Ishikawa (cell line): ENCODE data around the gene SETD7.

Experiments used
- CEBPB ChIP-seq: IDR thresholded peaks from 2 replicates; pipeline ENCODE4 v1.6.1; 2012
- CREB1 ChIP-seq: IDR thresholded peaks from 2 replicates; pipeline ENCODE4 v1.6.1; 2012; ENCODE audit warnings: low read depth
- EGR1 ChIP-seq: IDR thresholded peaks from 2 replicates; pipeline ENCODE4 v1.6.1; 2012
- EP300 ChIP-seq: IDR thresholded peaks from 2 replicates; pipeline ENCODE4 v1.6.1; 2012; ENCODE audit warnings: borderline replicate concordance
- FOXM1 ChIP-seq: IDR thresholded peaks from 2 replicates; pipeline ENCODE4 v1.6.1; 2012; ENCODE audit warnings: low read depth, borderline replicate concordance
- MAX ChIP-seq: IDR thresholded peaks from 2 replicates; pipeline ENCODE4 v1.6.1; 2012
- NFIC ChIP-seq: IDR thresholded peaks from 2 replicates; pipeline ENCODE4 v1.6.1; 2012
- RAD21 ChIP-seq: IDR thresholded peaks from 2 replicates; pipeline ENCODE4 v1.6.1; 2012; ENCODE audit warnings: low read depth
- REST ChIP-seq: IDR thresholded peaks from 2 replicates; pipeline ENCODE4 v1.6.1; 2012; ENCODE audit warnings: low read depth, mild to moderate bottlenecking
- TAF1 ChIP-seq: IDR thresholded peaks from 2 replicates; pipeline ENCODE4 v1.6.1; 2012; ENCODE audit warnings: low read depth, mild to moderate bottlenecking
- TCF12 ChIP-seq: IDR thresholded peaks from 2 replicates; pipeline ENCODE4 v1.6.1; 2012; ENCODE audit warnings: low read depth
- TEAD4 ChIP-seq: IDR thresholded peaks from 2 replicates; pipeline ENCODE4 v1.6.1; 2012
- USF1 ChIP-seq: IDR thresholded peaks from 2 replicates; pipeline ENCODE4 v1.6.1; 2012
- YY1 ChIP-seq: IDR thresholded peaks from 2 replicates; pipeline ENCODE4 v1.6.1; 2012; ENCODE audit warnings: low read depth
- ZBTB7A ChIP-seq: IDR thresholded peaks from 2 replicates; pipeline ENCODE4 v1.6.1; 2012; ENCODE audit warnings: low read depth

SETD7 gene

GRCh38 chr4:139554893-139555704 lies 920 bp downstream of the SETD7 start:
- TF ChIP-seq YY1 (no peak), EGR1 (no peak), USF1 (peak; percentile 62), REST (no peak), FOXM1 (no peak), ZBTB7A (peak; percentile 38; the same call in 1 of the 2 replicates), TEAD4 (peak; percentile 72), NFIC (peak; percentile 68; the same call in 1 of the 2 replicates), TCF12 (peak; percentile 30; the same call in 1 of the 2 replicates), RAD21 (no peak), CREB1 (no peak), EP300 (no peak), TAF1 (no peak), MAX (peak; percentile 91), CEBPB (no peak)

GRCh38 chr4:139554642-139554892 lies 1.5 kb downstream of the SETD7 start:
- TF ChIP-seq EGR1 (no peak), CEBPB (no peak), FOXM1 (no peak), EP300 (no peak), YY1 (no peak), NFIC (no peak), ZBTB7A (no peak), REST (no peak), MAX (no peak), CREB1 (no peak), TCF12 (no peak), TEAD4 (no peak), RAD21 (no peak), TAF1 (no peak), USF1 (no peak)

DNA sequence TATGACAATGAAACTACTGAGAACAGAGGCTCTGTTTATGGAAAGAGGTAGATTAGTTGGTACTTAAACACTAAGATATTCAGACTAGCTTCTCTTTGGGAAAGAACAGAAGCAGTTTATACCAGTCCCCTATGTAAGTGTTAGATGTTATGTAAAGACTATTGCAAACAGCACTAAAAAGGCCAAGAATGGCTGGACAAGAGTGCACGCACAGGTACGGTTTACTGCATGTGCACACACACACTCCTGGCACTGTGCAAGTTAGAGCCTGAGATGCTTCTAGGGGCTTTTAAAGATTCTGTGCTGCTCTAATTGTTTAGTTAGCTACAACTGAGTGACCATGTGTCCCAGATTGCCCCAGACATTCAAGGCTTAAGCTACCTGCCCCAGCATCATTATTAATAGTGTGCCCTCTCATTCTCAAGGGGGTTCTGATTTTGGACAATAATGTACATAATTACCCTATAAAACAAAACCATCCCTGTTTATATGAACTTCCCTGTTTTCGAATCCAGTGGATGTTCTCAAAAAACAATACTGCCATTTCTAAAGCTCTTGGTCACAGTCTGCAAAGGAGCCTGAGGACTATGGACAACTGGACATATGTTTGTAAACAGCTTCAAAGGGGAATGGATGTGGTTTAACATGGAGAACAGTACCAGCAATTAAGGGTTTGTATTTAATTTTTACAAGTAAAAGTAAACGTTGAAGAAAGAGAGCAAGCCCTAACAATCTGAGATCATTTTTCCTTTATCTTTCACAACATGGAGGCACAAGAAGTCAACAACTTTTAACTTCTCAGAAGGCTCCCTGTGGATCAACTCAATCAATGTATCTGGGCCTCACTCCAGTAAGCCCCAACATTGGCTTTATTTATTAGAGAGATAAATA lies 2.0 kb downstream of the SETD7 start:
- TF ChIP-seq NFIC = no peak
- TF ChIP-seq REST = no peak
- TF ChIP-seq USF1 = no peak
- no peak for TF ChIP-seq EP300
- no peak for TF ChIP-seq FOXM1
- no peak for TF ChIP-seq TCF12
- TF ChIP-seq EGR1 = no peak
- no peak for TF ChIP-seq CEBPB
- no peak for TF ChIP-seq RAD21
- TF ChIP-seq TAF1 = no peak
- no peak for TF ChIP-seq YY1
- TF ChIP-seq ZBTB7A = no peak
- no peak for TF ChIP-seq MAX
- no peak for TF ChIP-seq TEAD4
